GM12892 (cell line): ENCODE results near the gene MYCL.

Experiments
- DNase-seq: peaks from one replicate; pipeline ENCODE4 v3.0.0; 2011; ENCODE audit not compliant: insufficient read length
- FAIRE-seq: peaks from 2 replicates; lab custom pipeline; 2011; peaks lifted over from hg19 to GRCh38; lab: Jason Lieb, UNC
- POLR2A ChIP-seq: IDR thresholded peaks from 2 replicates; pipeline ENCODE4 v1.6.1; 2011; ENCODE audit warnings: low read depth, low read length, control low read depth
- POLR2AphosphoS5 ChIP-seq: IDR thresholded peaks from 2 replicates; pipeline ENCODE4 v1.6.1; 2011; ENCODE audit warnings: low read depth, low read length, control low read depth
- TAF1 ChIP-seq: IDR thresholded peaks from 2 replicates; pipeline ENCODE4 v1.6.1; 2011; ENCODE audit warnings: low read depth, mild to moderate bottlenecking, control low read depth, low read length, borderline replicate concordance

Gene MYCL

GRCh38 chr1:39895731-39896480 is 5.8 kb downstream of the MYCL start:
- no peak for DNase-seq
- TF ChIP-seq POLR2A (no peak), TAF1 (no peak), POLR2AphosphoS5 (no peak)
- FAIRE-seq, result no peak

- TF ChIP-seq TAF1 (no peak), POLR2A (no peak), POLR2AphosphoS5 (no peak)
- DNase-seq (no peak), FAIRE-seq (no peak)
These were observed 6.7 kb downstream of the MYCL start for GRCh38 chr1:39894884-39895495.

- TF ChIP-seq POLR2AphosphoS5, result no peak
- TF ChIP-seq POLR2A, result no peak
- TF ChIP-seq TAF1, result no peak
- no peak for DNase-seq
- FAIRE-seq, result no peak
These were observed 8.8 kb downstream of the MYCL start for GRCh38 chr1:39892601-39893595.

GRCh38 chr1:39890880-39891279 is 10.8 kb downstream of the MYCL start:
- no peak for FAIRE-seq
- TF ChIP-seq POLR2A, result no peak
- TF ChIP-seq POLR2AphosphoS5, result no peak
- no peak for TF ChIP-seq TAF1
- no peak for DNase-seq

- TF ChIP-seq TAF1 (no peak), POLR2A (no peak), POLR2AphosphoS5 (no peak)
- FAIRE-seq (no peak), DNase-seq (no peak)
These were observed 11.4 kb downstream of the MYCL start for GRCh38 chr1:39890273-39890672.

GRCh38 chr1:39886757-39887231 is 14.9 kb downstream of the MYCL start:
- FAIRE-seq (no peak), DNase-seq (no peak)
- TF ChIP-seq TAF1, result no peak
- TF ChIP-seq POLR2A, result no peak
- no peak for TF ChIP-seq POLR2AphosphoS5

- no peak for DNase-seq
These were observed 16.2 kb downstream of the MYCL start for GRCh38 chr1:39885516-39885915.

GRCh38 chr1:39882152-39882551 is 19.6 kb downstream of the MYCL start:
- no peak for TF ChIP-seq POLR2AphosphoS5
- no peak for TF ChIP-seq TAF1
- TF ChIP-seq POLR2A, result no peak
- FAIRE-seq (no peak), DNase-seq (no peak)

More at GRCh38 chr1:39885516-39885915, 16.2 kb downstream of the MYCL start:
- no peak for TF ChIP-seq POLR2A
- no peak for TF ChIP-seq POLR2AphosphoS5
- no peak for TF ChIP-seq TAF1
- FAIRE-seq, result no peak

GRCh38 chr1:39877980-39878956 is 23.4 kb downstream of the MYCL start:
- FAIRE-seq (no peak), DNase-seq (no peak)
- no peak for TF ChIP-seq POLR2AphosphoS5
- TF ChIP-seq POLR2A, result no peak
- TF ChIP-seq TAF1, result no peak

- DNase-seq, result no peak
- FAIRE-seq, result no peak
- TF ChIP-seq POLR2AphosphoS5, result no peak
- TF ChIP-seq TAF1, result no peak
- TF ChIP-seq POLR2A, result no peak
These were observed 24.4 kb downstream of the MYCL start for GRCh38 chr1:39877231-39877778.
